Measurements from ENCODE around the gene SNU13. TPM values are rescaled to one million over a fixed set of nuclear protein-coding genes. Genes with fewer than 3 reads are reported as not detected.
"Not testable (repeated sequence)": the region's sequence is repeated elsewhere in the genome, so short reads cannot be mapped to it uniquely, and the experiment has no call there.

The SNU13 gene
- polyA plus RNA-seq, 1 donor = 117 TPM

DNA sequence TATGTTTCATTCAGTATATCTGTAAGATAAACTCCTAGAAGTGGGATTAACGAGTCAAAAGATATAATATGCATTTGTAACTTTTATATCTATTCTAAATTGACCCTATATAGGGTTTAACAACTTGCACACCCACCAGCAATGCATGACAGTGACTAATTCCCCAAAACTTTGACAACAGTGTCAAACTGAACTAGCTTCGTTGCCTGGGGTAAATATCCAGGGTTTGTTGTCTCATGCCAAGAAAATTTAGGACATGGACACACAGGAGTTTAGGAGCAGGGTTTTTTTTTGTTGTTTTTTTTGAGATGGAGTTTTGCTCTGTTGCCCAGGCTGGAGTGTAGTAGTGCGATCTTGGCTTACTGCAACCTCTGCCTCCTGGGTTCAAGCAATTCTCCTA lies 5.1 kb downstream of the SNU13 start:
- DNase-seq = no peak

DNA sequence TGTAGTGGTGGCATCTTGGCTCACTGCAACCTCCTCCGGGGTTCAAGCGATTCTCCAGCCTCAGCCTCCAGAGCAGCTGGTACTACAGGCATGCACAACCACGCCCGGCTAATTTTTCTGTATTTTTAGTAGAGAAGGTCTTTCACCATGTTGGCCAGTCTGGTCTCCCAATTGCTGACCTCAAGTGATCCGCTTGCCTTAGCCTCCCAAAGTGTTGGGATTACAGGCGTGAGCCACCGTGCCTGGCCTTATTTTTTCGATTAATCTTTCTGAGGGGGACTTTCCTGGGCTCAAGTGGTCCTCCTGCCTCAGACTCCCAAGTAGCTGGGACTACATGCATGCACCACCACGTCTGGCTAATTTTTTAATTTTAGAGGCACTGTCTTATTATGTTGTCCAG lies 5.6 kb downstream of the SNU13 start:
- no peak for DNase-seq

- peak; percentile 75 for DNase-seq
Observed at GRCh38 chr22:41682033-41682807, 6.4 kb downstream of the SNU13 start.

GRCh38 chr22:41681616-41682015 lies 7.1 kb downstream of the SNU13 start:
- DNase-seq = no peak

- no peak for DNase-seq
Observed at GRCh38 chr22:41676134-41676533, 12.5 kb downstream of the SNU13 start.

DNA sequence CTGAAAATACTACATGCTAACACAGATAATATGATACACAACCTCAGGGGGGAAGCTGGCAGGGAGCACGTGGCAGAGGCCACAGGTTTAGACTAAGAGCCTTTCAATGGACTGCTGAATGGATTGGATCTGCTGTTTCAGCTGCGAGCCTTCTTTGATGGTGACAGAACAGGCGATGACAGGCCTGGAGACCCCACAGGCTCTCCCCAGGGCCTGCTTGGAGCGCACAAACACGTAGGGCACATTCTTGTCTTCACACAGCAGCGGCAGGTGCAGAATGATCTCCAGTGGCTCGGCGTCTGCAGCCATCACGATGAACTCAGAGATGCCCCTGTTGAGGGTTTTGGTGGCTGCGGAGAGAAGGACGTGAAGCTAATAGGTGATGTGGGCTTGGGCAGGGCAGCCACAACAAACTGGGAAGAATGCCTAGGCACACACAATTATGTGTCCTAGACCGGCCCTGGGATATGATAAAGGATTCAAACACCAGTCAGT lies 13.8 kb downstream of the SNU13 start:
- no peak for DNase-seq

- no peak for DNase-seq
Observed at GRCh38 chr22:41672780-41673509, 15.7 kb downstream of the SNU13 start.

- not testable (repeated sequence) for DNase-seq
Observed at GRCh38 chr22:41672096-41672495, 16.6 kb downstream of the SNU13 start.

DNA sequence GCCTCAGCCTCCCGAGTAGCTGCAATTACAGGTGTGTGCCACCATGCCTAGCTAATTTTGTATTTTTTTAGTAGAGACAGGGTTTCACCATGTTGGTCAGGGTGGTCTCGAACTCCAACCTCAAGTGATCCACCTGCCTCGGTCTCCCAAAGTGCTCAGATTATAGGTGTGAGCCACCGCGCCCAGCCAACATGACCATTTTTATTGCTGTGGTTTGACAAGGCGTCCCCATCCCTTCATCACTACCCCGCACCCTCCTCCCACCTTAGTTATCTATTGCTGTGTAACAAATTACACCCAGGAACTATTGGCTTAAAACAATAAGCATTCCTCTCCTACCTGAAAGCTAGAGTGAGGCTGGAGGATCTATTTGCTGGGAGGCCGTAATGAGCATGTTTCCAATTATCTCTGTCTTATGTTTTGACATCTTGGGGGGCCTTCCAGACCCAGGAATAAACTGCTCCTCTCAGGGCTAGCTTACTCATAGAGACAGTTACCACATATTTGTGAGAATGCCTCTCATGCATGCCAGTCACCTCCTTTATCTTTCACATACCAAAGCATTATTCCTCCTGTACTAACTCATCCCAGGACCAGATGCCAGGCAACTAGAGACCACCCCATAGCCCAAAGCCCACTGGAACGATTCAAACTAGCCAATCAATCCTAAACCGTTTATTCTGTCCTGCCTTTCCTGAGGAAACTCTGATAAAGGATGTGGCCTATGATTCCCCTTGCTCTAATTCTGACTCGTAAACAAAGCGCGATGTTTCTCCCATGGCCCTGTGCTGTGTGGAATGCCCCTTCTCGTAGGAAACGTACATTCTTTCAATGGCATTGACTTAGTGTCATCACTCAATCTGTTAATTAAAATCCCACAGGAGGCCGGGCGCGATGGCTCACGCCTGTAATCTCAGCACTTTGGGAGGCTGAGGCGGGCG lies 19.4 kb downstream of the SNU13 start:
- DNase-seq = no peak

DNA sequence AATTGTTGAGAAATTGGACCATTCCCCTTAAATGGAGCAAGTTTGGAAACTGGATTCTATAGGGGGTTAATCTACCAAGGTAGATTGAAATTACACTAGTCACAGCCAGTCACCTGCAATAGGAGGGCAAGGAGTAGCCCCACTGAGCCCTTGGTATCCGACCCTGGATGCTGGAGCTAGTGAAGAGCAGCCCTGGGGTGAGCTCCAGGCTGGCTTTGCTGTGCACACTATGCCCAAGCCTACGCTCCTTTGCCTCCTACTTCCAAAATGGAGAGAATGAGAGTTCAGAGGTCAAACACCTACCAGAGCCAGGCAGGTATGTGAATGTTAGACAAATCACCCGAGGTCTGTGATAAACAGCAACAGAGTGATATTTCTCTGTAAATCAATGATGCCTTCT lies 23.7 kb downstream of the SNU13 start:
- DNase-seq = no peak

DNA sequence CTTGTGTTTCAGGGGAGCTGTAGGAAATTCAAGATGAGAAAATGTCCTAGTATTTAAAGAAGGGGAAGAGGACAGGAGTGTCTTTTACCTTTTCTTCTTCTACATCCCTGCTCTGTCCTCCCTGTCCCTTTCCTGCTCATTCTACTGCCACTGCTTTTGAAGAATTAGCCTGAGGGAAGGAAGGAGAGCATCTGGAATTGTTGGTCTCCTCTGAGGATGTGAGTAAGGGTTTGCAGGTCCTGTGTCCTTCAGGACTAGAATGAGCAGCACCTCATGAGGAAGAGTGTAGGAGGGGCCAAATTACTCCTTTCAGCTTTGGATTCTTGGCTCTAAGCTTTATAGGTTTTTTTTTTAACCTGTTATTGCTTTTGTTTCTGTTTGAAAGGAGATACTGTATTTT lies 24.2 kb downstream of the SNU13 start:
- no peak for DNase-seq

DNA sequence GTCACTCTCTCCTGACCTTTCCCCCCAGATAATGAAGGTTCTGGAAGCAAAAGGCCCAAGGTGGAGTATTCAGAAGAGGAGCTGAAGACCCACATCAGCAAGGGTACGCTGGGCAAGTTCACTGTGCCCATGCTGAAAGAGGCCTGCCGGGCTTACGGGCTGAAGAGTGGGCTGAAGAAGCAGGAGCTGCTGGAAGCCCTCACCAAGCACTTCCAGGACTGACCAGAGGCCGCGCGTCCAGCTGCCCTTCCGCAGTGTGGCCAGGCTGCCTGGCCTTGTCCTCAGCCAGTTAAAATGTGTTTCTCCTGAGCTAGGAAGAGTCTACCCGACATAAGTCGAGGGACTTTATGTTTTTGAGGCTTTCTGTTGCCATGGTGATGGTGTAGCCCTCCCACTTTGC lies 25.1 kb downstream of the SNU13 start:
- not testable (repeated sequence) for DNase-seq

GRCh38 chr22:41661713-41662112 lies 27.0 kb downstream of the SNU13 start:
- no peak for DNase-seq

DNA sequence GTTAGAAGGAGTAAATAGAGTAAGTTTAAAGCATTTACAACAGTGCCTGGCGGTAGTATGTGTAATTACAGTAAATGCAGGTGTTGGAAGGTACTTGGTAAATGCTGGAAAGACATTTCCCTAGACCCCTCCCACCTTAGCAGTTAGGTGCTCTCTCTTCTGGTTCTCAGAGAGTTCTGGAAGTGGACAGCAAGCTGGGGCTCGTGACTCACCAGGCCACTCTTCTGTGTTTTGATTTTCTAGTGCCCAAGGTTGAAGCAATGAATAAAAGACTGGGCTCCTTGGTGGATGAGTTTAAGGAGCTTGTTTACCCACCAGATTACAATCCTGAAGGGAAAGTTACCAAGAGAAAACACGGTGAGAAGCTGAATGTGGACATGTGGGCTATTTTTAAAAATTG lies 27.6 kb downstream of the SNU13 start:
- no peak for DNase-seq

GRCh38 chr22:41660416-41660815 lies 28.3 kb downstream of the SNU13 start:
- DNase-seq = no peak

- no peak for DNase-seq
Observed at GRCh38 chr22:41659941-41660340, 28.7 kb downstream of the SNU13 start.

GRCh38 chr22:41658869-41659268 lies 29.8 kb downstream of the SNU13 start:
- DNase-seq = no peak

DNA sequence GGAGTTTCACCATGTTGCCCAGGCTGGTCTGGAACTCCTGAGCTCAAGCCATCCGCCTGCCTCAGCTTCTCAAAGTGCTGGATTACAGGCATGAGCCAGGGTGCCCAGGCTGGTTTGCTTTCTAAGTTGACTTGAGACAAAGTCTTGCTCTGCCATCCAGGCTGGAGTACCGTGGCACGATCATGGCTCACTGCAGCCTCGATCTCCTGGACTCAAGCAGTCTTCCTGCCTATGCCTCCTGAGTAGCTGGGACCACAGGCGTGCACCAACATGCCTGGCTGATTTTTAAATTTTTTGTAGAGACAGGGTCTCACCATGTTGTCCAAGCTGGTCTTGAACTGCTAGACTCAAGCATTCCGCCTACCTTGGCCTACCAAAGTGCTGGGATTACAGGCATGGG lies 31.0 kb downstream of the SNU13 start:
- no peak for DNase-seq

DNA sequence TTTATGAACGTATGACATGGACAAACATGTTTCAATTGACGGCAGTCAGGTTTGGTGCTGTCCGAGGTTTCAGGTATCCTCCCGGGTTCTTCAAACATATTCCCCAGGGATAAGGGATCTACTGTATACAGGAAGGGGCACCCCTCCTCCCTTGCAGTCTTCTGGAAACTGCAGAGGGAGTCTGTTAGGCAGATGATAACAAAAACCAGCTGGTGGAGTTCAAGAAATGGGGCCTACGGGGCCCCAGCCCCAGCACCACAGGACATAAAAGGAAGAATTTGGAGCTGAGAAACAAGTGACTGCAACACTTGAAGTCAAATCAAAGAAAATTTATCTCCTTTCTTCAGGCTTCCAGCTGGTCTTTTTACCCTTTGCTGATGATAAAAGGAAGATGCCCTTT lies 32.1 kb downstream of the SNU13 start:
- DNase-seq = peak; percentile 17

GRCh38 chr22:41654322-41654721 lies 34.3 kb downstream of the SNU13 start:
- DNase-seq = no peak

GRCh38 chr22:41650821-41651220 lies 37.8 kb downstream of the SNU13 start:
- DNase-seq = no peak

- no peak for DNase-seq
Observed at GRCh38 chr22:41650229-41650628, 38.4 kb downstream of the SNU13 start.
